NOMO-1 (cell line): ENCODE results near the gene PSME3IP1.

Experiments
- DNase-seq, 2 experiments: peaks; one replicate each; lab custom pipeline; 2025; ENCODE audit not compliant: unreplicated experiment in 2 of 2; lab: John Stamatoyannopoulos, UW

Gene PSME3IP1

DNA sequence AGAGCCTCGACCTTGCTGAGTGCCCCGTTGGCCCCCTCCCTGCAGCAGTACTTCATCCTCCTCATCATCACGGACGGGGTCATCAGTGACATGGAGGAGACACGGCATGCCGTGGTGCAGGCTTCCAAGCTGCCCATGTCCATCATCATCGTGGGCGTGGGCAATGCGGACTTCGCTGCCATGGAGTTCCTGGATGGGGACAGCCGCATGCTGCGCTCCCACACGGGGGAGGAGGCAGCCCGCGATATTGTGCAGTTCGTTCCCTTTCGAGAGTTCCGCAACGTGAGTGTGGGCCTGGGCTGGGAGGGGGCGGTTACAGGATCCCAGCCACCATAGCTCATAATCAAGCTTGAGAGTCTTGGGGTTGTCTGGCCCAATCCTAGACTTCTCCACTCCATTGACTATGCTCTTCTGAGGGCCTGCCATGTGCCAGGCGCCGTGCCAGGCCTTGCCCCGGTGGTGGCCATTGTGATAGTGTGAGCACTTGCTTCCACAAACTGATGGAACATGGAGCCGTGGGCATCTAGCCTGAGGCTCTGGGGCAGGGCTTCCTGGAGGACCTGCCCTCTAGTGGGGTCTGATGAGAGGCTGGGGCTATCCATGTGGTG, 39.7 kb downstream of the PSME3IP1 start:
- no peak for DNase-seq

DNA sequence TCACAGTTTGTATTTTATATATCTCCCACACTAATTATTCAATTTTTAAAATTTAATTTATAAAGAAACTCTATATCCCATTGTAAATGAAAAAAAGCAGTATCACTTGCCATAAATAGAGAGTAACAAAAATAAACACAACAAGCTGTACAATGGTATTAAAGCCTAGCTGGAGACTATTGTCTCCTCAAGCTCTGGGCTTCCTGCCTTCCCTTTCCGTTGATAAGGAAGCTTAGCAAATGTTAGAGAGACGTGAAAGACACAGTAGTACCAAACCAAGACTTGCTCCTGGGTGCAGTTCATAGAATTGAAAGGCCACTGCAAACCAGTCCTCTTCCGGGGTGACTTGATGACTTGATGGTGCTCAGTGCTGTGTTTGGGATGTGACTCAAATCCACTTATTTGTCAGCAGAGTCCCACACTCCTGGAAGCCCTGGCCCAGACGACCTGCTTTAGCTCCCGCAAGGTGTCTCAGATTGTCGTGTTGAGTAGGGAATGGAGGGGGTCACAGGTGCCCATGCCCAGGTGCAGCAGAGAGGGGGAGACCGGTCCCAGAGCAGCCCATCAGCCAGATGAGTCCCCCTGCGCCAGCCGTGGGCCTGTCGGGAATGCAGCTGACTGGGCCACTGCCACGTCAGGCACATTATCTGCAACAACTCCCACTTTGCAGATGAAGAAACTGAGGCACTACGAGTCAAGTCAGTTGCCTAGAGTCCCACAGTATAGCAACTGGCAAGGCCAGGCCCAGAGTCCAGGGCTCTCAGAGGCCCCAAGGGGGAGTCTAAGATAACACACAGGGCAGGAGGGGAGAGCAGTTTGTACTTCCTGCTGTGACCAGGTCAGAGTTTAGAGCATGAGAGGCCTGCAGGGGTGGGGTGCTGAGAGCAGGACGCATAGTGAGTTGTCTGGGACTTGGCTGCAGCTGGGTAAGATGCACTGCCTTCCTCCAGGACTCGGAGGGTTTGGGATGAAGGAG, 40.5 kb downstream of the PSME3IP1 start:
- no peak for DNase-seq

GRCh38 chr16:57144027-57144426, 41.8 kb downstream of the PSME3IP1 start:
- DNase-seq = no peak

- DNase-seq = no peak
These were observed 42.5 kb downstream of the PSME3IP1 start for GRCh38 chr16:57143149-57143921.

- no peak for DNase-seq
These were observed 43.8 kb downstream of the PSME3IP1 start for GRCh38 chr16:57141822-57142631.

DNA sequence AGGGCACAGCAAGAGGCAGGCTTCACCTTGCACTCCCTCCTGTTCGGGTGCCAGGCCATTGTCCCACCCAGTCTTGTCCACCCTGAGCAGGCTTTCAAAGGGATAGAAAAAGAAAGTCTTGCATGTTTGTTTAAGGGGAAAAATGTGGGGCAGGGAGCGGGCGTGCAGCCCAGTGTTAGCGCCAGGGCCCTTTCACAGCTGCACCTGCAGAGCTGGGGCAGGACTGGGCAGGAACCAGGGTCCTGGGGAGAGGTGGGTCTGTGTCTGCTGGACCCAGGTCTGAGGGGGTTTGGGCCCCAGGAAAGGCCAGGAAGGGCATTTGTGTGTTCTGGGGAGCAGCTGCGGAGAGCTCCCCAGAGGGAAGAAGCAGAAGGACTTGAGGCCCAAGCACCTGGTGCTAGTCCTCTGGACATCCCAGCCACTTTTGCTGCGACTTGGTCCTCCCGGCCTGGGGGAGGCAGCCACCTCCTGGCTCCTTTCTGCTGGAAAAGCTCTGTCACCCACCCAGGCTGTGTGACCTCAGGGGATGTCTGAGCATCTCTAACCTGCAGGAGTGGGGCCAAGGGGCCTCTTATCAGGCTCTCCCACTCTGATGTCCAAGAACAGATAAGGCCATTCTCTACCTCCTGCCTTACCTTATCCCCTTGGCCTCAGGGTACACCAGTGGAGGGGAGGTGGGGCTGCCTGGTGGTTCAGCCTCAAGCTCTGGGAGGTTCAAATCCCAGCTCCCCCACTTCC, 44.7 kb downstream of the PSME3IP1 start:
- DNase-seq = no peak

- no peak for DNase-seq
These were observed 47.4 kb downstream of the PSME3IP1 start for GRCh38 chr16:57138281-57138935.

GRCh38 chr16:57137566-57138273, 48.1 kb downstream of the PSME3IP1 start:
- no peak for DNase-seq

DNA sequence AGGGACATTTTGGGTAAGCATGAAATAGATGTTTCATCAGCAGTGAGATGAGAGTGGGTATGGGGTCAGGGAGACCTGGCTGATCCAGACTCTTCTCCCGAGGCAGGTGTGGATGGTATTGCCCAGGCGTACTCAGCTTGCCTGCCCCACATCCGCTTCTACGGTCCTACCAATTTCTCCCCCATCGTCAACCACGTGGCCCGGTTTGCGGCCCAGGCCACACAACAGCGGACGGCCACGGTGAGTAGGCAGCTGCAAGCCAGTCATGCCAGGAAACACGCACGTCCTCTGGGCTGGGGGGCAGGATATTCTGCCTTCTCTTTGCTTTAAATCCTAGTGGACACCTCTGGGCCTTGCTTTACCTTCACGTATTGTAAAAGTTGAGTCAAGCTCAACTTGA, 48.8 kb downstream of the PSME3IP1 start:
- no peak for DNase-seq

GRCh38 chr16:57134982-57135381, 50.9 kb downstream of the PSME3IP1 start:
- DNase-seq = no peak

GRCh38 chr16:57133886-57134285, 52.0 kb downstream of the PSME3IP1 start:
- no peak for DNase-seq

DNA sequence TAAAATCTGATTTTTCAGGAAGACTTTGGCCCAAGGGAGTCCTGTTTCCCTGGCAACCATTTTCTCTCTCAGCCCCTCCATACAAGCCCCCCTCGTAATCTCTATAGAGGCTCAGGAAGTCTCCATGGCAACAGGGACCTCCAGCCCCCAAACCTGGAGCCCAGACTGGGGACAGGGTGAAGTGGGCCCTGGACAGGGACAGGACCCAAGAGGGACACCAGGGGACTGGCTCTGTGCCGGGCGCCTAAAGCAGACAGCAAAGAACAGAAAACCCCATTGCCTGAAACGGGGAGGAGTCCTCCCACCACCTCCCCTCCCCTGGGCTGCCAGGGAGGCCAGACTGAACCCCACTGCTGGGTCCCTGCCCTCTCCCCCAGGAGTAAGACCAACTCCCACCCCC, 52.8 kb downstream of the PSME3IP1 start:
- DNase-seq = no peak

DNA sequence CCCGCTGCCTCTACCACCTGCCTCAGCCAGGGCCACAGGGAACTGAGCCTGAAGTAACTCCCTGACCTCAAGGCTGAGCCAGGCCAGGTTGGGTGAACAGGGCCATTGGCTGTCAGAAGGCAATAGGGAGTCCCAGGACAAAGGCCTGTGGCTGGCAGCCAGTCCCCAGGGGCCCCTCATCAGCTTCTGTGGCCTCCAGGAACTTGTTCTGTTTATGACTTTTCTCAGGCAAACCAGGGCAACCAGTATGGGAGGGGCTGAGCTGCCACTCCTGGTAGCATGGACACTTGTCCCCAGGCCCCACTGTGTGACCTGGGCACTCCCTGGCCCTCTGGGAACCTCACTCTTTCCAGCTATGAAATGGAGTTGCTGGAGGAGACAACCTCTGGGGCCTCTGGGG, 53.4 kb downstream of the PSME3IP1 start:
- DNase-seq = no peak

- no peak for DNase-seq
These were observed 54.4 kb downstream of the PSME3IP1 start for GRCh38 chr16:57131351-57131970.

DNA sequence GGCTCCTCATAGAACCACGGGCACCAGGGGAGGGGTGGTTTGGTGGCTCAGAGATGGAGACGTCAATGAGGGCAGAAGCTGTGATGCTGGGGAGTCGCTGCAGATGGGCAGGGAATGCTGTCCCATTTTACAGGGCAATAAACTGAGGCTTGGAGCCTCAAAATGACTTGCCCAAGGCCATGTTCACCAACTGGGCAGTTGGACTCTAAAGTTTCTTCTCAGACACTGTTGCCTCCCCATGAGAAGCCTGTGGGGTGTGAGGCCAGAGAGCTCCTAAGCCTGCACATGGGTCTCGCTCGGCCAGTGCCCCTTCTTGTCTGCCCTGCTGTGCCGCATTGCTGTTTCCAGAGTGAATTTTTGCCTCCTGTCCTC, 54.9 kb downstream of the PSME3IP1 start:
- DNase-seq = no peak

GRCh38 chr16:57128771-57129389, 57.0 kb downstream of the PSME3IP1 start:
- DNase-seq = no peak

DNA sequence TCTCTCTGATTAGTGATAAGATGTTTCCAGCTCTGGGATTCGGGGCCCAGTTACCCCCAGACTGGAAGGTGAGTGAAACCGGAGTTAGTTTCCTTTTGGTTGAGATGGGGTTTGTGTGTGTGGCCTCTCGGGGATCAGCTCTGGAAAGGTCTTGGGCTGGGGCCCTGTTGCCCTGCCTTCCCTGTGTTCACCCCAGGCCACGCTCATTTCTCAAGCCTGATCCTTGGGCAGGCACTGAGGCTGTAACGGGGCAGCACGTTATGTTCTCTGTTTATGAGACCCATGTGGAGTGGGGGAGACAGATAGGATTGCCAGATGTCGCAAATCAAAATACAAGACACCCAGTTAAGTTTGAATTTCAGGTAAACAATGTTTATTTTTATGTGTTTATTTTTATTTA, 58.0 kb downstream of the PSME3IP1 start:
- no peak for DNase-seq
